Measurements from ENCODE around the gene NEU4.
"Not testable (repeated sequence)": the region's sequence is repeated elsewhere in the genome, so short reads cannot be mapped to it uniquely, and the experiment has no call there.

Gene NEU4

GRCh38 chr2:241814393-241814642 is 5.3 kb downstream of the NEU4 start:
- DNase-seq = no peak

GRCh38 chr2:241814643-241815476 is 5.9 kb downstream of the NEU4 start:
- no peak for DNase-seq

- no peak for DNase-seq
Observed at GRCh38 chr2:241815477-241816430, 6.8 kb downstream of the NEU4 start.

- no peak for DNase-seq
Observed at GRCh38 chr2:241816431-241817121, 7.6 kb downstream of the NEU4 start.

GRCh38 chr2:241817126-241817820 is 8.3 kb downstream of the NEU4 start:
- DNase-seq = no peak

- DNase-seq = not testable (repeated sequence)
Observed at GRCh38 chr2:241817821-241818215, 8.8 kb downstream of the NEU4 start.

- no peak for DNase-seq
Observed at GRCh38 chr2:241818229-241818942, 9.4 kb downstream of the NEU4 start.

- no peak for DNase-seq
Observed at GRCh38 chr2:241818943-241819270, 9.9 kb downstream of the NEU4 start.

GRCh38 chr2:241819947-241820624 is 11.1 kb downstream of the NEU4 start:
- not testable (repeated sequence) for DNase-seq

- DNase-seq = no peak
Observed at GRCh38 chr2:241820625-241821384, 11.8 kb downstream of the NEU4 start.

GRCh38 chr2:241821460-241822263 is 12.7 kb downstream of the NEU4 start:
- no peak for DNase-seq

GRCh38 chr2:241822264-241822623 is 13.3 kb downstream of the NEU4 start:
- no peak for DNase-seq

GRCh38 chr2:241823531-241824437 is 14.8 kb downstream of the NEU4 start:
- DNase-seq = not testable (repeated sequence)

- no peak for DNase-seq
Observed at GRCh38 chr2:241827394-241827793, 18.4 kb downstream of the NEU4 start.

GRCh38 chr2:241833101-241833663 is 24.2 kb downstream of the NEU4 start:
- no peak for DNase-seq

- DNase-seq = not testable (repeated sequence)
Observed at GRCh38 chr2:241833756-241834526, 24.9 kb downstream of the NEU4 start.

- no peak for DNase-seq
Observed at GRCh38 chr2:241834527-241835210, 25.7 kb downstream of the NEU4 start.
